ENCODE data around the gene SSH2.

DNA sequence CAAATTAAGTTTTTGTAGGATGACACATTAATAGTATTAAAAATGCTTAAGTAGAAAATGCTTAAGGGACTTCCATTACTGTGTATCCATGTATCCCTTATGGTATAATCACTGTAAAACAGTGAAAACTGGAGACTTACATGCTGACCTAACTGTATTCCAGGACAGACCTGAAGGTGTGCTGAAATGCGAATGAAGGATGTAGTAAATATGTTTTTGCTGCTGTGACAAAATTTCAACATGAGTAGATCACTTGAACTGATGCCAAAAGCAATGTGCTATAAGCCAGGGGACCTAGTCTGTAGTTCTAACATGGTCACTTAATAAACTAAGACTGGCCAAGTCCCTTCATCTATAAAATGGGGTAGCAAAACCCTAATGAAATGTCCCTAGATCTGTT lies 165.3 kb downstream of the SSH2 start:
- TF ChIP-seq, protein P1, sequence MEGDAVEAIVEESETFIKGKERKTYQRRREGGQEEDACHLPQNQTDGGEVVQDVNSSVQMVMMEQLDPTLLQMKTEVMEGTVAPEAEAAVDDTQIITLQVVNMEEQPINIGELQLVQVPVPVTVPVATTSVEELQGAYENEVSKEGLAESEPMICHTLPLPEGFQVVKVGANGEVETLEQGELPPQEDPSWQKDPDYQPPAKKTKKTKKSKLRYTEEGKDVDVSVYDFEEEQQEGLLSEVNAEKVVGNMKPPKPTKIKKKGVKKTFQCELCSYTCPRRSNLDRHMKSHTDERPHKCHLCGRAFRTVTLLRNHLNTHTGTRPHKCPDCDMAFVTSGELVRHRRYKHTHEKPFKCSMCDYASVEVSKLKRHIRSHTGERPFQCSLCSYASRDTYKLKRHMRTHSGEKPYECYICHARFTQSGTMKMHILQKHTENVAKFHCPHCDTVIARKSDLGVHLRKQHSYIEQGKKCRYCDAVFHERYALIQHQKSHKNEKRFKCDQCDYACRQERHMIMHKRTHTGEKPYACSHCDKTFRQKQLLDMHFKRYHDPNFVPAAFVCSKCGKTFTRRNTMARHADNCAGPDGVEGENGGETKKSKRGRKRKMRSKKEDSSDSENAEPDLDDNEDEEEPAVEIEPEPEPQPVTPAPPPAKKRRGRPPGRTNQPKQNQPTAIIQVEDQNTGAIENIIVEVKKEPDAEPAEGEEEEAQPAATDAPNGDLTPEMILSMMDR (IDR thresholded peaks at IDR 0.05; ENCODE audit: low read depth, low read length, missing input control), result no peak
- no peak for TF ChIP-seq GABPA (IDR thresholded peaks at IDR 0.05 in 1 of 2, conservative IDR thresholded peaks at IDR 0.05 in 1 of 2)
- TF ChIP-seq TAF1 (conservative IDR thresholded peaks at IDR 0.05), result no peak
- TF ChIP-seq, protein P2, sequence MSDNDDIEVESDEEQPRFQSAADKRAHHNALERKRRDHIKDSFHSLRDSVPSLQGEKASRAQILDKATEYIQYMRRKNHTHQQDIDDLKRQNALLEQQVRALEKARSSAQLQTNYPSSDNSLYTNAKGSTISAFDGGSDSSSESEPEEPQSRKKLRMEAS (IDR thresholded peaks at IDR 0.05), result no peak
- TF ChIP-seq YY1 (IDR thresholded peaks at IDR 0.05), result no peak
- TF ChIP-seq, protein P3, sequence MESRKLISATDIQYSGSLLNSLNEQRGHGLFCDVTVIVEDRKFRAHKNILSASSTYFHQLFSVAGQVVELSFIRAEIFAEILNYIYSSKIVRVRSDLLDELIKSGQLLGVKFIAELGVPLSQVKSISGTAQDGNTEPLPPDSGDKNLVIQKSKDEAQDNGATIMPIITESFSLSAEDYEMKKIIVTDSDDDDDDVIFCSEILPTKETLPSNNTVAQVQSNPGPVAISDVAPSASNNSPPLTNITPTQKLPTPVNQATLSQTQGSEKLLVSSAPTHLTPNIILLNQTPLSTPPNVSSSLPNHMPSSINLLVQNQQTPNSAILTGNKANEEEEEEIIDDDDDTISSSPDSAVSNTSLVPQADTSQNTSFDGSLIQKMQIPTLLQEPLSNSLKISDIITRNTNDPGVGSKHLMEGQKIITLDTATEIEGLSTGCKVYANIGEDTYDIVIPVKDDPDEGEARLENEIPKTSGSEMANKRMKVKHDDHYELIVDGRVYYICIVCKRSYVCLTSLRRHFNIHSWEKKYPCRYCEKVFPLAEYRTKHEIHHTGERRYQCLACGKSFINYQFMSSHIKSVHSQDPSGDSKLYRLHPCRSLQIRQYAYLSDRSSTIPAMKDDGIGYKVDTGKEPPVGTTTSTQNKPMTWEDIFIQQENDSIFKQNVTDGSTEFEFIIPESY (IDR thresholded peaks at IDR 0.05), result no peak
- TF ChIP-seq JUND (IDR thresholded peaks at IDR 0.05), result no peak
- TF ChIP-seq, protein P4, sequence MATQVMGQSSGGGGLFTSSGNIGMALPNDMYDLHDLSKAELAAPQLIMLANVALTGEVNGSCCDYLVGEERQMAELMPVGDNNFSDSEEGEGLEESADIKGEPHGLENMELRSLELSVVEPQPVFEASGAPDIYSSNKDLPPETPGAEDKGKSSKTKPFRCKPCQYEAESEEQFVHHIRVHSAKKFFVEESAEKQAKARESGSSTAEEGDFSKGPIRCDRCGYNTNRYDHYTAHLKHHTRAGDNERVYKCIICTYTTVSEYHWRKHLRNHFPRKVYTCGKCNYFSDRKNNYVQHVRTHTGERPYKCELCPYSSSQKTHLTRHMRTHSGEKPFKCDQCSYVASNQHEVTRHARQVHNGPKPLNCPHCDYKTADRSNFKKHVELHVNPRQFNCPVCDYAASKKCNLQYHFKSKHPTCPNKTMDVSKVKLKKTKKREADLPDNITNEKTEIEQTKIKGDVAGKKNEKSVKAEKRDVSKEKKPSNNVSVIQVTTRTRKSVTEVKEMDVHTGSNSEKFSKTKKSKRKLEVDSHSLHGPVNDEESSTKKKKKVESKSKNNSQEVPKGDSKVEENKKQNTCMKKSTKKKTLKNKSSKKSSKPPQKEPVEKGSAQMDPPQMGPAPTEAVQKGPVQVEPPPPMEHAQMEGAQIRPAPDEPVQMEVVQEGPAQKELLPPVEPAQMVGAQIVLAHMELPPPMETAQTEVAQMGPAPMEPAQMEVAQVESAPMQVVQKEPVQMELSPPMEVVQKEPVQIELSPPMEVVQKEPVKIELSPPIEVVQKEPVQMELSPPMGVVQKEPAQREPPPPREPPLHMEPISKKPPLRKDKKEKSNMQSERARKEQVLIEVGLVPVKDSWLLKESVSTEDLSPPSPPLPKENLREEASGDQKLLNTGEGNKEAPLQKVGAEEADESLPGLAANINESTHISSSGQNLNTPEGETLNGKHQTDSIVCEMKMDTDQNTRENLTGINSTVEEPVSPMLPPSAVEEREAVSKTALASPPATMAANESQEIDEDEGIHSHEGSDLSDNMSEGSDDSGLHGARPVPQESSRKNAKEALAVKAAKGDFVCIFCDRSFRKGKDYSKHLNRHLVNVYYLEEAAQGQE (IDR thresholded peaks at IDR 0.05), result no peak
- TF ChIP-seq RAD21 (IDR thresholded peaks at IDR 0.05), result no peak
- no peak for TF ChIP-seq RXRA (IDR thresholded peaks at IDR 0.05)
- TF ChIP-seq FOXA1 (IDR thresholded peaks at IDR 0.05), result no peak
- TF ChIP-seq EGR1 (IDR thresholded peaks at IDR 0.05; ENCODE audit: low read depth in 2 of 2), result no peak
